Hippocampal formation (tissue), 2 donors: ENCODE measurements around the gene ZNF536.

Experiments used
- DNase-seq, 2 donors: peaks; one replicate each; lab custom pipeline; 2025; lab: John Stamatoyannopoulos, UW

The ZNF536 gene

DNA sequence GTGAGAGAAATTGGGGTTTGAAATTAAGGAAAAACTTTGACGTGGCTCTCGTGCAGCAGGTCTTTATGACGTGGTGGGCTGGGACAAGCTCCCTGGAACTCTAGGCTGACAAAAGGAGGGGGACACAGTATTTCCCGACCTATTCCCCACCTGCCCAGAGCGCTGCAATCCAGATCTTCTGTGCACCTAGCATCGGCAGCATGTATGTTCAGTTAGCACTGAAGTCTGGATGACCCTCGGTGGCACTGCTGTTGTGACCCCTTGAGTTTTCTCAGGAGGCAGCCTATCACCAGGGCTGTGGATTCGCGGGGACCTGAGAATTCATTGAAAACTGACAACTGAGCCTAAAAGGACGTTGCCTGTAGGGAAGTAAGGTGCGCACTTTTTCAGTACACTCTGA lies 9.1 kb upstream of the ZNF536 start:
- DNase-seq = no peak

DNA sequence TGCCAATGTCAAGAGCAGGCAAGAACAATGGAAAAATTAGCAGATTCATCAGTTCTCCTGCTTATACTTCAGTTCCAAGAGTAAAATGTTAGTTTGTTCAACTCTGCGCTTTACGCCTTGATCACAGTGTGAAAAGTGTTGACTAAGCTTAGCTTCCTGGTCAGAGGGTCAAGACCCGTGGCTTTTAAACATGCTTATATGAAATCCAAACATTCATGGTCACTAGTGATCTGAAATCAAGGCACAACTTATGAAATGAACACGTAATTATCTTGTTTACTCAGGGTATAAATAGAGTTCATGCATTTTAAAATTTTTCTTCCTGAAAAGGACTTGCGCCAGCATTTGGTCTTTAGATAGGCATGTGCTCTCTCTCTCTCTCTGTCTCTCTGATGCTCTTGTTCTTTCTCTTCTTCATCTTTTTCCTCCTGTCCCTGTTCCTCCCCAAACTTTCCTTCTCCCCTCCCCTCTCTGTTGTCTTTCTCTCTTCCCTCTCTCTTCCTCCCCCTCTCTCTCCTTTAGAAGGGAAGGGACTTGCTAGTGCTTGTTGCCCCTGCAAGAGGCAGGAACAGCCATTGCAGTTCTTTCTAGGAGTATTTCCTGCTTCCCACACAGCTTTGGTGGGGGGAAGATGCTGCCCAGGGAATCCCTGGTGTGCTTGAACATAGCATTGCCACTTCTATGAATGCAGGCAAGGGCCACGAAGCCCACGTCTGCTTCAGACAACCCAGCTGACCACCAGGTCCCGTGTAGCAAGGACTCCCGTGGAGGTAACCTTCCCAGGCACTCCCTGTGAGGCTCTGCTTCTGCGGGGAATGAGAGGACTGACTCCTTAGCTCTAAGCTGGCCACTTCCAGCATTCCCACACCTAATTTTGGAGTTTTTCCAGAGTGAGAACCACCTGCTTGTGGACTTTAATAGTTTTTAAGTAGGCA lies 7.1 kb upstream of the ZNF536 start:
- DNase-seq = no peak

DNA sequence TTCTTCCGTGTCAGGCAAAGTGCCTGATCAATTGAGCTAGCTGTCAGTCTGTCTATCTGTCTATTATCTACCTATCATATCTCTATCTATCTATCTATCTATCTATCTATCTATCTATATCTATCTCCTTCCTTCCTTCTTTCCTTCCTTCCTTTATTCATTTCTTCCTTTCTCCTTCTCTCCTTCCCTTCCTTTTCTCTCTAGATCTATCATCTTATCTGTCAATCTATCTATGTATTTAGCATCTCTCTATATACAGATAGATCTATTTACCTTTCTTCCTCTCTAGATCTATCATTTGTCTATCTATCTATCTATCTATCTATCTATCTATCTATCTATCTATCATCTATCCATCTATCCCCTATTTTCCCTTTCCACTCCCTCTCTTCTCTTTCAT lies 5.9 kb upstream of the ZNF536 start:
- DNase-seq = no peak

DNA sequence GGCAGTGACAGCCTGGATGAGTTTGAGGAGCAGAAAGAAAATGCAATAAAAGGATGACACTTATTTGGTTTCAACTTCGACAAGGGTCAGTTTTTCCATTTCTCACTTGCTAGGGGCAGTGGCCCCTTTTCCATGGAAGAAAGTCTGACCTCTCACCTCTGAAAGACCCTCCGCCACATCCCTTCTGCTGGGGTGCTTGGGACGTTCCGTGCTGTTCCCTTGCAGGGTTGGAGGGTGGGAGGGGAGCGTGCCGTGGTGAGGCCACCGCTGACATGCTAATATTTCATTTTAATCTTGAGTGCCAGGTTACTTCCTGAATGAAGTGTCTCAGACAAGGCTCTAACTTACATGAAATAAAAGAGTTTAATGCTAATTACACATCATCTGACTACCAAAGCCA lies 5.2 kb upstream of the ZNF536 start:
- no peak for DNase-seq

DNA sequence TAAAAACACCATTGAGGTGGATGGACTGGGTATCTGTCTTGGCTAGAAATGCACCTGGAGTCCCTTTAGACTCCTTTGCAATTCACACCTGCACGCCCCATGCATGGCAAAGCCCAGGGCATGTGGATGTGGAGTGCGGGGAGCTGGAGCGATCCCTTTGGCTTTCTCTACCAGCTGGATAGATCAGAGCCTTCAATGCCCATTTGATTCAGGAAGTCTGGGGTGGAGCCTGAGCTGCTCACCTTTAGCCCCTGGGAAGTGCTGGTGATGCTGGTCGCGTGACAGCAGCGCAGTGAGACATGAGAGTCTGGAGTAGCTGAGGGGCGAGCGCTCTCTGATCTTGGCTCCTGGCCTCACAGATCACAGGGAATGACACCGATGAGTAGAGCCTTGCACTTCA lies 4.8 kb upstream of the ZNF536 start:
- no peak for DNase-seq

DNA sequence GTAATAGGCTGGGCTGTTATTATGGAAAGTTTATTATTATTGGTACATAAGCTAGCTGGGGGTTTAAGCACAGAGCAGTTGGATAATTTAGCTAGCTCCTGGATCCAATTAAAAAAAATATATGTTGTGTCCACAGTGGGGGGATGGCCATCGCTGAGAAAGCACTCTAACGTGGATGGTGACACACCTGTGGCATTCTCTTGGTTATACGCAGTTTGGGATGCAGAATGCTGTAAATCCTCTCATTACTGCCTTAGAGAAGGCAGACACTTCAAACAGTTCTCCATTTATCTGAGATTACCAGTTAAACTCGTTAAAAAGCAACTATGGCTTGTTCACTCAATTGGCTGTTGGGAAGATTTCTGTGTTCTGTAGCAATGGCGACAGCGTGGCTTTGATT lies 2.4 kb upstream of the ZNF536 start:
- DNase-seq = no peak

DNA sequence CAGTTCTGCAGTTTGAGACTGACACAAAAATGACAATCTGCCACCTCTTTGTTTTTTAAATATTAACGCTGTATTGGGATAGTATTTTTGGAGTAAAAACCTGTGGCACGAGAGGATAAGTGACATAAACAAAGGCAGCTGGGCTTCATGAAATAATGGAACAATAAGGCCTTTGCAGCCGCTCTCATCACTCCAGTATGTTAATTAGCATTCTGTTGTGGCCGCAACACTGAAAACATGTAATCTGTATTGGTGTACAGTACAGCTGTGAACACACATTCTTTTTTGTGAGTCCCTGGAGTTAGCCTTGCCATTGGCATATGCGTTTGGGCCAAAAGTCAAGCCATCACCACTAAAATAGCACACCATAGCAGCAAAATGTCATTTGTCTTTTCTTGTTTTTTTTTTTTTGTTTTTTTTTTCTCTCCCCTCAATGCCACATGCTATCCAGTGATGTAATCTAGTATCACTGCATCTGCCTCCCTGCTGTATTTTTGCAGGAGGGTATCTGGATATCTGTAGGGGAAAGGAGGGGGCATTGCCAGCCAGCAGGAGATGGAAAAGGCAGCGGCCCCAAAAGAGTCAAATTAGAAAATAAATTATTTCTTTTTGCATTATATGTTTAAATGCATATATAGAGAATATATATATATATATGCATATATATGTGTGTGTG lies 885 bp upstream of the ZNF536 start:
- DNase-seq = peak; percentile 27 to 84

DNA sequence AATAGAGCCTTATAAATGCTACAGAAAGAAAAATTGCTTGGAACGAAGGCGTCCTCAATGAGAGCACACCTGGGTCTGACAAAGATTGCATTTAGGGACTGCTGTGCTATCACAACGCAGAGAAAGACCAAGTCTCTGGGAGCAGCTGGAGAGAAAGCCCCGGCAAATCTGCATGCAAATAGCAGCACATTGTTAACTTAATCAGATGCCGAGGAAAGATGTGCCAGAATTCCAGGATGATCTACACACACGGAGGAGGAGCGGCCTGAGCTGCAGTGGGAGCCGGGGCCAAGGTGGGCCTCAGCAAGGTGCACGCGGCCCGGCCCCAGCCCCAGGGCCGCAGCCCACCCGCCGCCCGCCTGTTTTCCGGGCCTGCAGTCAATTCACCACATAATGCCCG lies 1.4 kb downstream of the ZNF536 start:
- peak in 1 of 2 donors; percentile 33 for DNase-seq

DNA sequence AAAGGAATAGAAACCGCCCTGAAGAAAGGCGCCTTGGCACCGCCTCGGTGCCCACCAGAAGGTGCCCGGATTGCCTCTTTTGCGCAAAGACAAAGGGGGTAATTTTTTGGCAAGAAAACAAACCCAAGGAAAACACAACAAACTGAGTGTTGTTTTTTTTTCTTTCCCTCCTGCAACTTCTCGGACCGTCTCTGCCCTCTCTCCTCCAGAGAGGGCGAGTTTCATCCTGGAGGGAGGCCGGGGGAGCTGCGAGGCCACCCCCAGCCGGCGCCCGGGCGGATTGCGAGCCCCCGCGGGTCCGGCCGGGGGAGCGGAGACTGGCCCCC lies 2.3 kb downstream of the ZNF536 start:
- peak in 1 of 2 donors; percentile 48 for DNase-seq

DNA sequence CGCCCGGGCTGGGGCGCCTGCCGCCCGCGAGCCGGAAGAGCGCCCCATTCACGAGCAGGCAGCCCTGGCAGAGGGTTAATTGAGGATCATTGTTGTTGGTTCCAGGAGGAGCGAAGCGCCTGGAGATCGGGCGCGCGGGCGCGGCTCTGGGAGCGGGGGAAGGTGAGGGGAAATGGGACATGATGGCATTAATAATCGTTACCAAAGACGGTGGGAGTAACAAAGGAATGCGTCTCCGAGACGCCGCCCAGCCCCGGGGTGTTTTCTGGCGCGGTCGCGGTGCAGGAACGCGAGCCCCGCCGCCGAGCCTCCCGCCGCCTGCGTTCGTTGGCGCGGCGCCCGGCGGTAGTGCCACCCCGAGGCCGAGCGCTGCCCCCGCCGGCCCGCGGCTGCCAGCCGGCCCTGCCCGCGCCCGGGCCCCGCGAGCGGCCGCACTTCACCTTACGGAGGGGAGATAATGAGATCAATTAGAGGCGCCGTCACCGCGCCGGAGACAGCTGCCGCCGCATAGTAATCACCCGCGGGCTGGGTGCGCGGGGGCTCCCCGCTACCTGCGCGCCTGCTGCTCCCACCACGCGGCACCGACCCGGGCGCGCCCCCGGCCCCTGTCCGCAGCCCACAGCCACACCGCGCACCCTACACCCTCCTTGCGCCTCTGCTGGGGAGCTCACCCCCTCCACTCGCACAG lies 2.8 kb downstream of the ZNF536 start:
- DNase-seq = peak in 1 of 2 donors; percentile 51

DNA sequence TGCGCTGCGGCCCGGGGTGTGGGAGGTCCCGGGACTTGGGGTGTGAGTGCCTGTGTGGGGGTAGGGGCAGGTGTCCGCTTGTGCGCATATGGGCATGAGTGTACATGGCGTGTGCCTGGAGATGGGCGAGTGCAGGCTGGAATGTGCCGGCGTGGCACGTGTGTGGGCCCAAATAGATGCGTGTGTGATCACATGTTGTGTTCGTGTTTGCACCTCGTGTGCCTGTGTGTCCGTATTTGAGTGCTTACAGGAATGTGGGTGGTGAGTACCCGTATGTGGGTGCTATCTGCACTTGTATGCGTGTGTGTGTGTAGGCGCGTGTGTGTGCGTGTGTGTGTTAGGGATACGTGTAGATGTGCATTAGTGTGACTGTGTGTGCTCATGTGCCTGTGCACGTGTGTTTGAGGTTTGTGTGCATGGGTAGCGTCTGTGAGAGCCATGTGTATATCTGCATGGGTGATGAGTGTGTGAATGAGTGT lies 3.4 kb downstream of the ZNF536 start:
- DNase-seq = no peak

DNA sequence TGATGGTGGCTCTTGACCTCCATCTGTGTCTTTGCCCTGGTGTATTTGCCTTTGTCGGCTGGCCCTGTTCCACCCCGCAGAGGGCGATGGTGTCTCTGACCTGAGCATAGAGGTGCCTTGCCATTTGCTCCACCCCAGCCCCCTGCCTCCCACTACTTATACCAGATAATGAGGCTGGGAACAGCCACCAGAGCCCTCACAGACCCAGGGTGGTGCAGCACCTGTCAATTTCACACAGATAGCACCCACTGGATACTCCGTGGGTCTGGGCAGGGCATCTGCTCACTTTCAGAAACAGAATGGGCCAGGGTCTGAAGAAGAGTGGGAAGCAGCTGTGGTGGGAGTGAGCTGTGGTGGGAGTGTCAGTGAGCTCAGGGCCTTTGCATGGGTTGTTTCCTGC lies 4.1 kb downstream of the ZNF536 start:
- no peak for DNase-seq

DNA sequence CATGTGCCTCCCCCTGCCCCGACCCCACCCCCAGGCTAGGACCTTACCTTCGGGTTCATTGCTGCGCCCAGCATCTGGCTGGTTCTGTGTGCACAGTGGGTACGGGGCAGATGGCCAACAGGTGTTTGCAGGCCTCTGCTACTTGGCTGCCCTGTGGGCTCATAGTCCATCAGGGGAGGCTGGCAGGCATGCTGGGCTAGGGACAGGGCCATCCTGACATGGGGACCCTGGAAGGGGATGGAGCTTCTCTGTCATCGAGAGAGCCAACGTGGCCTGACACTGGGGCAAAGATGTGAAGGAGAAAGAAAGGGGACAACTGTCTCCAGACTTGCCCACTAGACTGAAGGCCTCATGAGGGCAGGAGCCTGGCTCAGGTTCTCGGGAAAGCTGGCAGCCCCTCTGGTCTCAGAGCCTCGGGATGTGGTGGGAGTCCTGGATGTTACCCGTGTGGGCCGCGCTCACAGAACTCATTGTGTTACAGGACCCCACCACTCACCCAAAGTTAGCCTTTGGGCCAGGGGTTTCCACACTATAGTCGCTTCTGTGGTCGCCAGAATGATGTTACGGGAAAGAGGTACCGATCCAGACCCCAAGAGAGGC lies 4.7 kb downstream of the ZNF536 start:
- DNase-seq = no peak

DNA sequence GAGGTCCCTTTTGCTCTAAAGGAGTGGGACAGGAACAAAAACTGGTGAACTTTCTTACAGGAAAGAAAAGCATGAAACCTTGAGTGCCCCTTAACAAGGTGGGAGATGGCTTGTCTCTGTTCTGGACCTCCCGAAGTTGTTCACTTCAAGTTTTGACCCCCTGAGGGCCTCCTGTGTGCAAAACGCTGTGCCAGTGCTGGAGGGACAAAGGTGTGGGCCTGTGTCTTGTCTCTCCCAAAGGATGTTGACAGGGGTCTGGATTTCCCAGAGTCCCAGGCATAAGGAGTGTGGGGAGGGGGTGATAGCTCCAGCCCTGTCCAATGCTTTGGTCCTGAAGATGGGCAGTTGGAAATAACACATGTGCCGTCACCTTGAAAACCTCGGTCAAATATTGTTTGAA lies 6.5 kb downstream of the ZNF536 start:
- DNase-seq = no peak

DNA sequence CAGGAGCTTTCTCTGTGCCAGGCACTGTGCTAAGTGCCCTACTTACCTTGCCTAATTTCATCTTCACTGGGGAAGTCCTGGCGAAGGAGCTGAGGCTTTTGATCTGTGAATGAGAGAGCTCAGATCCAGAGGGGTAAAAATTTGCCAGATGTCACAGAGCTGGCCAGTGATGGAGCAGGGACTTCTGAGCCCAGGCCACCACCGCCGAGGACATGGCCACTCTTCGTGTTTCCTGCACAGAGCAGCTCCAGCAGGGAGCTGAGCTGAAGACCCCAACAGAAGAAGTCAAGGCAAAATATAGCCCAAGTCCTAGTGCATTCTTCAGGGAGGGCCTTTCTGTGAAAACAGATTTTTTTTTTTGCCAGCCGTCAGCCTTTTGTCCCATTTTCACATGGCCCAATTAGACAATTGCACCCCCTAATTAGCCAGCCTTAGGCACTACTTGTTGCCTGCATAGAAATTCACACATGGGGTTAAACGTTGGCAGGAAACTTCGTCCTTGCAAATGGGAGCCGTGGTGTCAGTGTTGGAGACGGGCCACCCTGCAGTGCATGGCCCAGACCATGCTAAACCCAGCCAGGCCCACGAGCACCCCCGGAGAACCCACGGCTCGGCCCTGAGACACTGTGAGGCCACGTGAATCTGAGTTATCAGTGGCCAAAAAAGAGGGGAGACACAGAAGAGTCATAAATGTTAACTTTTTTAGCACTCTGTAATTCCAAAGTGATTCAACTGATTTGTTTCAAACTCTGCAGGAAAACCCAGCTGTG lies 7.8 kb downstream of the ZNF536 start:
- DNase-seq = no peak

DNA sequence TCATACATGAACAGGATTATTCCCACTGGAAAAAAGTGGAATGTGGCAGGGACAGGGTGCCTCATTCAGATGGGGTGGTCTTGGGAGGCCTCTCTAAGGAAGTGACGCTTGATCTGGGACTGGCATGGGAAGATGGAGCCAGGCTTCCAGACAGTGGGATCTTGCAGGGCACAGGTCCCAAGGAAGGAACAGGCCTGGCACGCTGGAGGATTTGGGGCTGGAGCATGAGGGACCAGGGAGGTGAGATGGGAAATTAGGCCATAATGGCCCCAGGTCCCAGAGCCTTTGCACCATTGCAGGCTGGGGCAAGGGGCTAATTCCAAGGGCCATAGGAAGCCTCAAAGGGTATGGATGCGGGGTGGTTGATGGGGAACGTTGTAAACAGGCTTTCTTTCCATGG lies 9.2 kb downstream of the ZNF536 start:
- DNase-seq = no peak

DNA sequence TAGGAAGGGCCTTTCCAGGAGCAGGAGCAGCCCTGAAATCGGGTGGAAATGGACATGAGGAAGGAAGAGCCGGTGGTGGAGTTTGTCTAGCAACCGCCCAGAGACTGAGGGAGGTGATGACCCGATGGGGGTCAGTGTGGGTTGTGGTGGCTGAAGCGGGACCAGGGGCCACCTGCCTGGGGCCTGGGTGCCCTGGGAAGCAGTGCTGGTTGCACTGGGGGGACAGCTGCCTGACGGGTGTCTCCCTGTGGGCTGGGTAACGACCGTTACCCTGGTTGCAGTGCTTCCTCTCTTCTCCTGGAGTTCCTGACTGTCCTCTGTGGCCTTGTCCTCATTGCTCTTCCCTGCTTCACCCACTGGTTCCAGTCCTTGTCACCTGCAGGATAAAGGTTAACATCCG lies 13.0 kb downstream of the ZNF536 start:
- no peak for DNase-seq

DNA sequence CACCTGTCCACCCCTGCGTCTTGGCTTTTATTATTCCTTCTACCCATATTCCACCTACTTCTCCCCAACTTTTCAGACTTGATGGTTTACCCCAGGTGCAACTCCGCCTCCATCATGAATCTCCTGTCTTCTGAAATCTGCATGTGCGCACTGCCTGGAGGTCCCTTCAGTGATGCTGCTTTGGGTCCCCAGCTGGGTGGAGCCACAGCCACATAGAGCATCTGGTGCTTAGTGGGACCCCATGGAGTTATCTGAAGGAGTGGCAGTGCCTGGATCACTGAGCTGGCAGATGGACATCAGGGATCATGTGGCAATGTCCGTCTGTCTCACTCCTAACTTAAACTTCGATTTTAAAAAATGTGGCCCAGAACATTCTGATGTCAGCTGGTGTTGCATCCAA lies 13.5 kb downstream of the ZNF536 start:
- DNase-seq = no peak

DNA sequence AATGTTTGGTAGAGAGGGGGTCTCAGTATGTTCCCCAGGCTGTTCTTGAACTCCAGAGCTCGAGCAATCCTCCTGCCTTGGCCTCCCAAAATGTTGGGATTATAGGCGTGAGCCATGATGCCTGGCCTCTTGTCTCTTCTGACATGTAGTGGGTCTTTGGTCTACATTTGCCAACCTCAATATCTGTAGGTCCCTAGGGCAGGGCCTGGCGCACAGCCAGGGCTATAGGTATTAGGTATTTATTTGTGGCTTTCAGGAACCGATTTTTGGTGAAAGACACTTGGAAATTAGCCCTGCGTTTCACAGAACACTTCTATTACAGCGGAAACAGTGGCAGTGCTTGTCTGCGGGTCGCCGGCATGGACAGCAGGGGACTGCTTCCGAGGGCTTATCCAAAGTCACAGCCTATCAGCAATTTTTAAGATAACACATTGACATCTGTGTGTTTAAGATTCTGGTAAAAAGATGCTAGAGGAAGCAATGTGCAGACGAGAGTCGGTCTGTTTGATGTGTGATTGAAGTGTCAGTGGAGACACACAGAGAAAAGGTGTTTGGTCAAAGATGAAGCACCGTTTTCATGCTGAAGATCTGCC lies 14.5 kb downstream of the ZNF536 start:
- DNase-seq = no peak

DNA sequence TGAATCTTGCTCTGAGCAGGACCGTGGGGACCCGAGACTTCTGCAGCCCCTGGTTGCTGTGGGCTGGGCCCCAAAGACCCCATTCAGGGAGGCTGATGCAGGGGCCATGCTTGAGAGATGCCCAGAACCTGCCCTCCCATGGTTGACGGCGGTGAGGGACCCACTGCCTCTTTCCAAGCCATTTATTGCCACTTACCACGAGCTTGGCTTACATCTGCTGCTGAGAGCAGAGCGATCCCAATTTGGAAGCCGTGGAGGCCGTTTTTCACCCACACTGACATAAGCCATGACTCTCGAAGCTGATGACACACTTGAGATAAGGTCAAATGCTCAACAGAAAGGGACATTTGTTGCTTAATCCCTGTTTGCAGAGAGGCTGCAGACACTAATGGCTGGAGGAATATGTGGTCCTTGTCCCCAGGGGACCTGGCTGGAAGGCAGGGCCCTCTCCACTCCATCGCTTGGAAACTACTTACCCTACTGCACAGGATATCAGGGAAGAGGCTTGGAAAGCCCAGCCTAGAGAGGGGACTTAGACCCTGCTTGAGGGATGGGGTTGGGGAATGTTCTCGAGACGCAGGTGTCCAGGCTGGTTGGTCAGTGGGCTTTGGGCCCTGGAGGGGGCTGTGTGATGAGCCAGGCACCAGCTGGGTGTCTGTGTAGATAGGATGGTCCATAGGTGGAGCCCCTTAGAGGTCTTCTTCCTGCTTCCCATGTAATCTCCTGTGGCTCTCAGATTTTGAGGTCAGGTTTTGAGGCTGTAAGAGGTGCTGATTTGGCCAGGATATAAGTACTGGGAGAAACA lies 15.3 kb downstream of the ZNF536 start:
- DNase-seq = no peak
